ENCODE data around the gene TBX1. TPM values are rescaled to one million over a fixed set of nuclear protein-coding genes. Genes with fewer than 3 reads are reported as not detected.

TBX1 gene
- total and polyA plus RNA-seq, 2 of the 8 experiments (the other 6 are each of a cell fraction or from before 2014, with no cell fraction given): 0.28 TPM; not detected in 1

DNA sequence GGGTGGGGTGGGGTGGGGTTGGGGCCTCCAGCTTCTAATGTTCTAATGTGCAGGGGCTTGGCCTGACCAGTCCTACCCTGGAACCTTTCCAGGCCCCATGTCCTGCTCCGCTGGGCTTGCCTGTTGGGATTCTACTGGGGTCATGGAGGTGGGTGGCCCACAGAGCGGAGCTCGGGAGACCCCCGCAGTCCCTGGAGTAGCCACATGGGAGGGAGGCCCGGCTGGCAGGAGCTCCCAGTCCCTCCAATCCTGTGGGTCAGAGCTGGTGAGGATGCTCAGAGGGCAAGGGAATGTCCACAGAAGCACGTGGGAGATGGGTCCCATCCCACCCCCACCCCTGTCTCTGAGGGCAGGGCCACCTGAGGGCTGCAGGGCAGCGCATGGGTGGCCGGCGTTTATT lies 43.4 kb upstream of the TBX1 start:
- Histone ChIP-seq H2BK20ac (ENCODE audit: low read length) (no peak overlapping the region), H2BK120ac (replicated peaks; ENCODE audit: low read depth, low read length) (no peak overlapping the region), H3K4me1 (replicated peaks in 1 of 4; ENCODE audit: control insufficient read depth in 3 of 4, insufficient read depth in 4 of 4, low read length in 3 of 4) (peaks cover 0 to 24% (median 13%) of the 10 kb centered on the region in 4 experiments; a peak in 5 of 7 replicates), H3K36me3 (ENCODE audit: control insufficient read depth in 2 of 4, insufficient read depth in 4 of 4, low read length in 3 of 4) (peaks cover 0 to 5% (median 0%) of the 10 kb centered on the region in 4 experiments; a peak in 1 of 8 replicates), H2AFZ (ENCODE audit: low read length) (no peak overlapping the region), H3K79me1 (ENCODE audit: low read depth, low read length) (no peaks in the 10 kb centered on the region; the same call in 1 of the 2 replicates), H3K9me3 (ENCODE audit: insufficient read depth in 2 of 2, low read depth in 1 of 2, low read length in 1 of 2) (no peaks in the 10 kb centered on the region; a peak in 1 of 4 replicates), H3K27ac (ENCODE audit: low read depth, low read length) (no peak overlapping the region), H2AK5ac (ENCODE audit: low read depth, low read length) (no peak overlapping the region), H3K56ac (replicated peaks; ENCODE audit: insufficient read length, low read depth, low read length) (no peak overlapping the region), H3K14ac (ENCODE audit: insufficient read length) (no peak overlapping the region), H4K91ac (replicated peaks; ENCODE audit: insufficient read length, low read length) (no peak overlapping the region), H4K5ac (ENCODE audit: insufficient read length, low read depth, low read length) (no peak overlapping the region), H2BK15ac (ENCODE audit: low read length) (0 out of 2 replicates have a peak overlapping the region, but pooled peaks have one; percentile 72), H2BK12ac (ENCODE audit: low read depth, low read length) (peak overlapping the region; percentile 56; the same call in 1 of the 2 replicates), H3K23me2 (ENCODE audit: low read depth, low read length) (peaks cover 17% of the 10 kb centered on the region; the same call in 1 of the 2 replicates), H3K18ac (ENCODE audit: extremely low read depth, low read length) (no peak overlapping the region), H4K20me1 (replicated peaks in 1 of 2; ENCODE audit: control insufficient read depth in 1 of 2, insufficient read depth in 2 of 2, low read length in 2 of 2) (peaks cover 8 to 21% of the 10 kb centered on the region in 2 experiments), H3K4ac (replicated peaks; ENCODE audit: insufficient read length, low read depth, low read length) (no peak overlapping the region), H3K27me3 (replicated peaks in 1 of 4; ENCODE audit: control insufficient read depth in 3 of 4, extremely low read depth in 1 of 4, insufficient read depth in 3 of 4, low read length in 3 of 4) (peaks cover 41 to 89% (median 75%) of the 10 kb centered on the region in 4 experiments), H3K79me2 (ENCODE audit: control insufficient read depth in 1 of 2, insufficient read depth in 2 of 2, low read length in 2 of 2) (no peaks in the 10 kb centered on the region), H3K4me2 (ENCODE audit: insufficient read depth in 1 of 2, low read depth in 2 of 2, low read length in 2 of 2) (no peak overlapping the region), H4K8ac (ENCODE audit: extremely low read depth, insufficient read depth, low read length) (no peak overlapping the region), H2BK5ac (ENCODE audit: low read depth, low read length) (0 out of 2 replicates have a peak overlapping the region, but pooled peaks have one; percentile 36), H3K4me3 (ENCODE audit: extremely low read depth in 1 of 4, insufficient read depth in 2 of 4, low read depth in 3 of 4, low read length in 4 of 4) (no peak overlapping the region), H3K23ac (ENCODE audit: insufficient read length) (no peak overlapping the region), H3K9ac (replicated peaks in 1 of 4; ENCODE audit: extremely low read depth in 1 of 4, low read depth in 3 of 4, low read length in 3 of 4) (no peak overlapping the region)
- ChIA-PET POLR2A (ENCODE audit: partially characterized antibody) (interaction anchor here (2.4 kb wide), 1 partner anchor 37 kb away, joined by 7 read pairs; no protein-coding TSS in a partner anchor), CTCF (ENCODE audit: partially characterized antibody) (interaction anchor here (0.8 to 3.8 kb wide), 8 partner anchors 9 to 193 kb away, joined by 3 to 30 read pairs (median 4); no protein-coding TSS in a partner anchor)
- FAIRE-seq (no peak), DNase-seq (ENCODE audit: low read depth in 1 of 2, low spot score in 2 of 2) (no peak)
- 78% methylated on average over 7 of the region's 9 CpGs; no CpG with 5 or more reads in 1 of the 2 experiments for WGBS, 2 experiments (ENCODE audit: extremely low coverage in 1 of 2, insufficient coverage in 1 of 2, insufficient read length in 1 of 2, insufficient replicate concordance in 2 of 2, low coverage in 1 of 2, low lambda C conversion rate in 2 of 2, missing lambda C conversion rate in 1 of 2)
- TF ChIP-seq ASH2L (IDR thresholded peaks at IDR 0.05; ENCODE audit: low read length): no peak
- no peak for TF ChIP-seq SP4 (IDR thresholded peaks at IDR 0.05; ENCODE audit: low read length)
- no peak for TF ChIP-seq CTBP2 (IDR thresholded peaks at IDR 0.05; ENCODE audit: borderline replicate concordance, insufficient read depth, insufficient read length, low read length)
- TF ChIP-seq, protein P1, sequence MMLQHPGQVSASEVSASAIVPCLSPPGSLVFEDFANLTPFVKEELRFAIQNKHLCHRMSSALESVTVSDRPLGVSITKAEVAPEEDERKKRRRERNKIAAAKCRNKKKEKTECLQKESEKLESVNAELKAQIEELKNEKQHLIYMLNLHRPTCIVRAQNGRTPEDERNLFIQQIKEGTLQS (IDR thresholded peaks at IDR 0.05; ENCODE audit: insufficient read depth, low read depth, low read length): no peak
- no peak for TF ChIP-seq POLR2AphosphoS5 (IDR thresholded peaks at IDR 0.05; ENCODE audit: low read depth, low read length)
- TF ChIP-seq TEAD4 (IDR thresholded peaks at IDR 0.05; ENCODE audit: low read depth, low read length): no peak
- TF ChIP-seq JUN (IDR thresholded peaks at IDR 0.05; ENCODE audit: low read depth, low read length): no peak
- no peak for TF ChIP-seq RBBP5 (IDR thresholded peaks at IDR 0.05; ENCODE audit: borderline replicate concordance, low read depth, low read length)
- TF ChIP-seq POLR2A (IDR thresholded peaks at IDR 0.05; ENCODE audit: control extremely low read depth in 1 of 2, low read depth in 2 of 2, low read length in 2 of 2): no peak
- no peak for TF ChIP-seq SIRT6 (IDR thresholded peaks at IDR 0.05; ENCODE audit: low read length)
- TF ChIP-seq SP1 (IDR thresholded peaks at IDR 0.05; ENCODE audit: low read depth, low read length): no peak
- TF ChIP-seq, protein P2, sequence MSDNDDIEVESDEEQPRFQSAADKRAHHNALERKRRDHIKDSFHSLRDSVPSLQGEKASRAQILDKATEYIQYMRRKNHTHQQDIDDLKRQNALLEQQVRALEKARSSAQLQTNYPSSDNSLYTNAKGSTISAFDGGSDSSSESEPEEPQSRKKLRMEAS (IDR thresholded peaks at IDR 0.05): no peak
- no peak for TF ChIP-seq EP300 (IDR thresholded peaks at IDR 0.05; ENCODE audit: borderline replicate concordance in 1 of 2, low read depth in 2 of 2, low read length in 2 of 2)
- no peak for TF ChIP-seq EGR1 (IDR thresholded peaks at IDR 0.05; ENCODE audit: borderline replicate concordance, low read depth, low read length)
